RWPE2 (cell line): ENCODE results near the gene EGFR.

Experiments
- ATAC-seq: fragments of 200-7000 bp; cut with Tn5 transposase; 3 replicates; pipeline ENCODE4 v1.9.1; 2021; ENCODE audit warnings: low read depth
- DNase-seq: peaks from one replicate; pipeline ENCODE4 v3.0.0-alpha.2; 2020; ENCODE audit warnings: low spot score
- H3K27ac ChIP-seq: fragments of 450-650 bp; 2 replicates; pipeline ENCODE4 v1.5.1; 2017; ENCODE audit warnings: mild to moderate bottlenecking; ENCODE audit not compliant: poor library complexity, severe bottlenecking
- H3K27me3 ChIP-seq: fragments of 250-450 bp; sonication (Bioruptor Pico); 2 replicates; pipeline ENCODE4 v1.5.1; 2021; ENCODE audit warnings: mild to moderate bottlenecking, moderate library complexity; ENCODE audit not compliant: insufficient read depth, poor library complexity, severe bottlenecking
- H3K36me3 ChIP-seq: fragments of 250-450 bp; sonication (Bioruptor Pico); 2 replicates; pipeline ENCODE4 v1.5.1; 2020; ENCODE audit warnings: low read depth, mild to moderate bottlenecking, moderate library complexity
- H3K4me1 ChIP-seq: fragments of 250-450 bp; sonication (Bioruptor Pico); 2 replicates; pipeline ENCODE4 v1.5.1; 2021; ENCODE audit warnings: mild to moderate bottlenecking, moderate library complexity; ENCODE audit not compliant: insufficient read depth, poor library complexity, severe bottlenecking
- H3K4me3 ChIP-seq: fragments of 250-450 bp; sonication (Bioruptor Pico); 2 replicates; pipeline ENCODE4 v1.5.1; 2021; ENCODE audit warnings: mild to moderate bottlenecking, moderate library complexity; ENCODE audit not compliant: severe bottlenecking
- H3K9me3 ChIP-seq: fragments of 250-450 bp; sonication (Bioruptor Pico); 2 replicates; pipeline ENCODE4 v1.5.1; 2021; ENCODE audit warnings: mild to moderate bottlenecking, moderate library complexity; ENCODE audit not compliant: severe bottlenecking
- TF ChIP-seq, protein P1 (sequence below): fragments of 450-650 bp; IDR thresholded peaks from one replicate; pipeline ENCODE4 v1.5.1; 2017; ENCODE audit warnings: mild to moderate bottlenecking, moderate library complexity; ENCODE audit not compliant: poor library complexity, severe bottlenecking

Gene EGFR

DNA sequence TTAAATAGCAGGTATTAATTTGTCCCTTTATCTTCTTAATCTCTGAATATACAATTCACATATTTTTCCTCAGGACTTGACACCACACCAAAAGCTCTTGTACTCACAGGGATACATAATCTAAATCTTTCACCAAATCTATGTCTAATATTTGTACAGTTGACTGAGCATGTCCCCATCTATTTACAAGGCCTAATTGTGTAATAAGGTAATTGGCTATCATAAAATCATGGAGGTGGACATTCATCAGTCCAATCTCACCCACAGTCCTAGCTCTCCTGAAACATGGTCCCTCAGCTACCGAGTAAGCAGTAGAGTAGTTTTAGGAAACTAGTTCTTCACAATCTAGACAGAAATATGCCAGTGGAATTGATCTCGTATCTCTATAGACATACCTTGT, 30.3 kb upstream of the EGFR start:
- TF ChIP-seq, protein P1, sequence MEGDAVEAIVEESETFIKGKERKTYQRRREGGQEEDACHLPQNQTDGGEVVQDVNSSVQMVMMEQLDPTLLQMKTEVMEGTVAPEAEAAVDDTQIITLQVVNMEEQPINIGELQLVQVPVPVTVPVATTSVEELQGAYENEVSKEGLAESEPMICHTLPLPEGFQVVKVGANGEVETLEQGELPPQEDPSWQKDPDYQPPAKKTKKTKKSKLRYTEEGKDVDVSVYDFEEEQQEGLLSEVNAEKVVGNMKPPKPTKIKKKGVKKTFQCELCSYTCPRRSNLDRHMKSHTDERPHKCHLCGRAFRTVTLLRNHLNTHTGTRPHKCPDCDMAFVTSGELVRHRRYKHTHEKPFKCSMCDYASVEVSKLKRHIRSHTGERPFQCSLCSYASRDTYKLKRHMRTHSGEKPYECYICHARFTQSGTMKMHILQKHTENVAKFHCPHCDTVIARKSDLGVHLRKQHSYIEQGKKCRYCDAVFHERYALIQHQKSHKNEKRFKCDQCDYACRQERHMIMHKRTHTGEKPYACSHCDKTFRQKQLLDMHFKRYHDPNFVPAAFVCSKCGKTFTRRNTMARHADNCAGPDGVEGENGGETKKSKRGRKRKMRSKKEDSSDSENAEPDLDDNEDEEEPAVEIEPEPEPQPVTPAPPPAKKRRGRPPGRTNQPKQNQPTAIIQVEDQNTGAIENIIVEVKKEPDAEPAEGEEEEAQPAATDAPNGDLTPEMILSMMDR = no peak
- no peak overlapping the region for H3K4me3 ChIP-seq
- H3K27me3 ChIP-seq = no peaks in the 10 kb centered on the region
- DNase-seq = no peak
- peaks cover 12% of the 10 kb centered on the region; the same call in 1 of the 2 replicates for H3K36me3 ChIP-seq
- H3K27ac ChIP-seq = peak overlapping the region; percentile 99
- peaks cover 37% of the 10 kb centered on the region for H3K4me1 ChIP-seq
- H3K9me3 ChIP-seq = no peaks in the 10 kb centered on the region
- ATAC-seq = no peak

DNA sequence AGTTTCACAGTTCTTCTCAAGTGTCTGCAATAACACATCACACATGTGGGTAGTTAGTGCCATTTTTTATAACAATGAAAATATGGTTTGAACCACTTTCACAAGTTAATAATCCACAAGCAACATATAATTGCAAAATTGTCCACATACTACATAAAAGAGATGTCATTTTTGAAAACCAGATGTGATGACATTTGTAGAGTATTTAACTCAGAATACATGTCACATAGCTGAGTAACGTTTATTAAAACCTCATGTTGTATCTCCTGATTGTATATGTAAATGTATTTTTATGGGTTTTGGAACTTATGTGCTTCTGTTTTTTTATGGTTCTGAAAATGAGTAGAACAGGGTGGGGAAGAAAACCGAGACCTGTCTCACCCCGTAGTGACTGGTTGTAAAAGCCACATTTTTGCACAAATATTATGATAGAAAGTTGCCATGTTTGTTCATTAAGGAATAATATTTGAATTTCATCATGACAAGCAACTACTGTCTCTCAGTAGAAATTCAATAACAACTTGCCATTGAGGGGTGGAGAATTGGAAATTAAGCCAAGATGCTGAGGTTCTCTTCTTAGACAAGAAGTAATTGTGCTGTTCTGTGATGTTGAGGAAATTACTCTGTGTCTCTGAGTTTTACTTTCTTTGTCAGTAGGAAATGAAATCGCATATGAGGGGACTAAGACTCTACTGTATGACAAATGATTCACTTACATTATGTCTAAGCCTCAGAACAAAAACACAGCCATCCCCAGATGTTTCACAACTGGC, 29.2 kb upstream of the EGFR start:
- DNase-seq = no peak
- Histone ChIP-seq H3K4me1 (peaks cover 37% of the 10 kb centered on the region), H3K36me3 (peaks cover 12% of the 10 kb centered on the region; the same call in 1 of the 2 replicates), H3K27me3 (no peaks in the 10 kb centered on the region), H3K4me3 (no peak overlapping the region), H3K27ac (no peak overlapping the region), H3K9me3 (no peaks in the 10 kb centered on the region)
- TF ChIP-seq, protein P1 = no peak
- no peak for ATAC-seq

DNA sequence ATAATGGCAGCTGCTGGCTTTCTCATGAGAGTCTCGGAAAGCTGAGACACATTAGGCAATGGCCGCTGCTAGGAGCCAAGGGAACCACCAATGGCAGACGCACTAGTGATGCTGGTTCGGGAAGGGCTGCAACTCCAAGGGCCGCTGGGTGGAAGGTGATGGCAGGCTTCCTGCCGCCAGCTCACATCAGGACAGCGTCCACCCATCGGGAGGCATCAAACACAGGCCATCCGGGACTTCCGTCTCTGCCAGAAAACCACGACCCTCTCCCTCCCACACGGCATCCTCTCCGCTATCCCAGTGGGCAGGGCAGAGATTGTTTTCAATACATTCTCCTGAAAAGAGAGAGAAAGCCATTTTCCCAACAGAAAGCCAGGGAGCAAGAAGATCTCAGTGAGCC, 27.5 kb upstream of the EGFR start:
- Histone ChIP-seq H3K27ac (no peak overlapping the region), H3K27me3 (no peaks in the 10 kb centered on the region), H3K4me3 (no peak overlapping the region), H3K9me3 (no peaks in the 10 kb centered on the region), H3K4me1 (peaks cover 39% of the 10 kb centered on the region), H3K36me3 (peaks cover 12% of the 10 kb centered on the region; the same call in 1 of the 2 replicates)
- ATAC-seq = no peak
- DNase-seq = no peak
- TF ChIP-seq, protein P1 = no peak

DNA sequence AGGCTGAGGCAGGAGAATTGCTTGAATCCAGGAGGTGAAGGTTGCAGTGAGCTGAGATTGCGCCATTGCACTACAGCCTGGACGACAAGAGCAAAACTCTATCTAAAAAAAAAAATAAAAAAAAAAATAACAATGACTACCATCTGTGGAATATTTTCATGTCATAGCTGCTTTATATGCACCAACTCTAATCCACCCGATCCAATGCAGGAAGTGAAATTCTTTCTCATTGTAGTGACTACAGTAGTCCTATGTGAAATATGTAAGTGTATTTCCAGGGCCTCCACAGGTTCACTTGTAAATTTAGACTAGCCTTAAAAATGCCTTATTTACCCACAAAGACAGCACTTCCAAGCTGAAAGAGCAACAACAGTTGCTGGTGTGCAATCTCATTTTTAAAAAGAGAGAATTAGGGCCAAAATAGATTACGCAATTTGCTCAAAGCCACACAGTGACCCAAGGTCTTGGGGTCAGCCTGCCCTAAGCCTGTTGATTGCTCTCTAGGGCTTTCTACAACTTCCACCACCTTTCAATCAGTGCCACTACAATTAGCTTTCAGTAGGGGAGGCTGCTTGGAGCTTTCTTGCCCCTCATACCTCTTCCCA, 25.8 kb upstream of the EGFR start:
- Histone ChIP-seq H3K4me3 (no peak overlapping the region), H3K27ac (peak overlapping the region; percentile 96), H3K27me3 (no peaks in the 10 kb centered on the region), H3K4me1 (peaks cover 35% of the 10 kb centered on the region), H3K9me3 (no peaks in the 10 kb centered on the region), H3K36me3 (peaks cover 8% of the 10 kb centered on the region; the same call in 1 of the 2 replicates)
- DNase-seq (no peak), ATAC-seq (no peak)
- TF ChIP-seq, protein P1 = no peak

DNA sequence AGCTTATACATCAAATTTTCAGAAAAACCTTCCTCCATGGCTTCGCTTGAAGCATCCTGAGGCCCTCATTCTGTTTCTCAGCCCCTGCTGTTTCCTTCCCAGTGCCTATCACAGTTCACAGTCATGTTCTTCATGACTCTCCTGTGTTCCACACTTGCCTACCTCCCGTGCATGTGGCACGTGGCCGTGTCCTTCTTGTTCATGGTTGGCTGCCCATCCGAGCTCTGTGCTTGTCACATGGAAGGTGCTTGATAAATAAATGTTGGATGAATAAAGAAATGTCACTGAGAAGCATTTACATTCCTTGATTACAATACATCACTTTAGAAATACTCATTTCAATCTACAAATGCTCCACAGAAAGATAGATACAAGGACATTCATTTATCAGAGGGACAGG, 23.7 kb upstream of the EGFR start:
- Histone ChIP-seq H3K9me3 (no peaks in the 10 kb centered on the region), H3K27me3 (no peaks in the 10 kb centered on the region), H3K27ac (peak overlapping the region; percentile 96), H3K4me1 (peaks cover 31% of the 10 kb centered on the region), H3K36me3 (no peaks in the 10 kb centered on the region), H3K4me3 (no peak overlapping the region)
- TF ChIP-seq, protein P1 = no peak
- ATAC-seq (no peak), DNase-seq (no peak)
